Measurements from ENCODE around the gene LFNG.

The LFNG gene

GRCh38 chr7:2539031-2539911 is 19.7 kb downstream of the LFNG start:
- H3K4me3 ChIP-seq (ENCODE audit: control insufficient read depth, low read depth, low read length) = no peak overlapping the region
- no peak for DNase-seq (ENCODE audit: low read depth)
- no peak for TF ChIP-seq CTCF (conservative IDR thresholded peaks at IDR 0.05; ENCODE audit: control insufficient read depth, insufficient read depth, low read depth, low read length)

- TF ChIP-seq CTCF (conservative IDR thresholded peaks at IDR 0.05; ENCODE audit: control insufficient read depth, insufficient read depth, low read depth, low read length) = no peak
- DNase-seq (ENCODE audit: low read depth) = no peak
- no peak overlapping the region for H3K4me3 ChIP-seq (ENCODE audit: control insufficient read depth, low read depth, low read length)
Measured at GRCh38 chr7:2540133-2540532, 20.6 kb downstream of the LFNG start.

- no peak for DNase-seq (ENCODE audit: low read depth)
- TF ChIP-seq CTCF (conservative IDR thresholded peaks at IDR 0.05; ENCODE audit: control insufficient read depth, insufficient read depth, low read depth, low read length) = no peak
- no peak overlapping the region for H3K4me3 ChIP-seq (ENCODE audit: control insufficient read depth, low read depth, low read length)
Measured at GRCh38 chr7:2540641-2541051, 21.1 kb downstream of the LFNG start.

GRCh38 chr7:2541291-2542010 is 21.9 kb downstream of the LFNG start:
- no peak overlapping the region for H3K4me3 ChIP-seq (ENCODE audit: control insufficient read depth, low read depth, low read length)
- DNase-seq (ENCODE audit: low read depth) = no peak
- no peak for TF ChIP-seq CTCF (conservative IDR thresholded peaks at IDR 0.05; ENCODE audit: control insufficient read depth, insufficient read depth, low read depth, low read length)

- DNase-seq (ENCODE audit: low read depth) = no peak
- TF ChIP-seq CTCF (conservative IDR thresholded peaks at IDR 0.05; ENCODE audit: control insufficient read depth, insufficient read depth, low read depth, low read length) = no peak
Measured at GRCh38 chr7:2542011-2542915, 22.7 kb downstream of the LFNG start.

More at GRCh38 chr7:2542011-2542915, 22.7 kb downstream of the LFNG start:
- no peak overlapping the region for H3K4me3 ChIP-seq (ENCODE audit: control insufficient read depth, low read depth, low read length)

Measured in fibroblast of mammary gland (primary cell).